Stimulated activated naive CD8-positive, alpha-beta T cell treated with anti-CD3 and anti-CD28 coated beads, Interleukin-15, Interleukin-2, amounts not matched to agents 100 ng/mL and 50 ng/mL, for 24 hours (primary cell): ENCODE results near the gene IPO9.

Source experiments
- H3K27ac Mint-ChIP-seq: one replicate; pipeline ENCODE4 v1.8.0; 2021; ENCODE audit warnings: mild to moderate bottlenecking, mixed read lengths
- H3K27me3 Mint-ChIP-seq: one replicate; pipeline ENCODE4 v1.8.0; 2021; ENCODE audit warnings: mixed read lengths
- H3K36me3 Mint-ChIP-seq: one replicate; pipeline ENCODE4 v1.8.0; 2021; ENCODE audit warnings: low read depth, mixed read lengths
- H3K4me1 Mint-ChIP-seq: one replicate; pipeline ENCODE4 v1.8.0; 2021; ENCODE audit warnings: low read depth, mixed read lengths
- H3K4me3 Mint-ChIP-seq: one replicate; pipeline ENCODE4 v1.8.0; 2021; ENCODE audit warnings: mild to moderate bottlenecking, mixed read lengths
- H3K9me3 Mint-ChIP-seq: one replicate; pipeline ENCODE4 v1.8.0; 2021; ENCODE audit warnings: mixed read lengths

Gene IPO9

GRCh38 chr1:201792534-201793305, 36.2 kb upstream of the IPO9 start:
- Mint-ChIP-seq H3K4me1 (no peaks in the 10 kb centered on the region), H3K36me3 (no peaks in the 10 kb centered on the region), H3K9me3 (no peaks in the 10 kb centered on the region), H3K4me3 (no peak overlapping the region), H3K27ac (no peak overlapping the region), H3K27me3 (no peaks in the 10 kb centered on the region)

- Mint-ChIP-seq H3K4me1 (no peaks in the 10 kb centered on the region), H3K36me3 (no peaks in the 10 kb centered on the region), H3K27me3 (no peaks in the 10 kb centered on the region), H3K4me3 (no peak overlapping the region), H3K27ac (no peak overlapping the region), H3K9me3 (no peaks in the 10 kb centered on the region)
These were observed 35.5 kb upstream of the IPO9 start for GRCh38 chr1:201793306-201793925.

- no peaks in the 10 kb centered on the region for H3K9me3 Mint-ChIP-seq
- no peaks in the 10 kb centered on the region for H3K36me3 Mint-ChIP-seq
- H3K4me1 Mint-ChIP-seq: no peaks in the 10 kb centered on the region
- H3K27ac Mint-ChIP-seq: no peak overlapping the region
- H3K4me3 Mint-ChIP-seq: no peak overlapping the region
- H3K27me3 Mint-ChIP-seq: no peaks in the 10 kb centered on the region
These were observed 33.9 kb upstream of the IPO9 start for GRCh38 chr1:201795066-201795465.

GRCh38 chr1:201800246-201800645, 28.7 kb upstream of the IPO9 start:
- Mint-ChIP-seq H3K27ac (no peak overlapping the region), H3K4me1 (no peaks in the 10 kb centered on the region), H3K9me3 (no peaks in the 10 kb centered on the region), H3K27me3 (no peaks in the 10 kb centered on the region), H3K36me3 (no peaks in the 10 kb centered on the region), H3K4me3 (no peak overlapping the region)

GRCh38 chr1:201806801-201807200, 22.2 kb upstream of the IPO9 start:
- Mint-ChIP-seq H3K27ac (no peak overlapping the region), H3K4me3 (no peak overlapping the region), H3K36me3 (no peaks in the 10 kb centered on the region), H3K9me3 (no peaks in the 10 kb centered on the region), H3K4me1 (no peaks in the 10 kb centered on the region), H3K27me3 (no peaks in the 10 kb centered on the region)

GRCh38 chr1:201807958-201808632, 20.9 kb upstream of the IPO9 start:
- Mint-ChIP-seq H3K36me3 (no peaks in the 10 kb centered on the region), H3K4me1 (no peaks in the 10 kb centered on the region), H3K4me3 (no peak overlapping the region), H3K27ac (no peak overlapping the region), H3K27me3 (no peaks in the 10 kb centered on the region), H3K9me3 (no peaks in the 10 kb centered on the region)

- H3K9me3 Mint-ChIP-seq: no peaks in the 10 kb centered on the region
- no peaks in the 10 kb centered on the region for H3K36me3 Mint-ChIP-seq
- H3K27ac Mint-ChIP-seq: no peak overlapping the region
- no peaks in the 10 kb centered on the region for H3K4me1 Mint-ChIP-seq
- no peak overlapping the region for H3K4me3 Mint-ChIP-seq
- H3K27me3 Mint-ChIP-seq: no peaks in the 10 kb centered on the region
These were observed 20.3 kb upstream of the IPO9 start for GRCh38 chr1:201808633-201808990.

- Mint-ChIP-seq H3K9me3 (no peaks in the 10 kb centered on the region), H3K4me1 (no peaks in the 10 kb centered on the region), H3K27ac (no peak overlapping the region), H3K4me3 (no peak overlapping the region), H3K27me3 (no peaks in the 10 kb centered on the region), H3K36me3 (no peaks in the 10 kb centered on the region)
These were observed 19.1 kb upstream of the IPO9 start for GRCh38 chr1:201809876-201810275.

- Mint-ChIP-seq H3K27ac (no peak overlapping the region), H3K4me1 (no peaks in the 10 kb centered on the region), H3K27me3 (no peaks in the 10 kb centered on the region), H3K36me3 (no peaks in the 10 kb centered on the region), H3K4me3 (no peak overlapping the region), H3K9me3 (no peaks in the 10 kb centered on the region)
These were observed 18.3 kb upstream of the IPO9 start for GRCh38 chr1:201810466-201811216.

GRCh38 chr1:201813226-201813625, 15.7 kb upstream of the IPO9 start:
- Mint-ChIP-seq H3K27me3 (no peaks in the 10 kb centered on the region), H3K9me3 (no peaks in the 10 kb centered on the region), H3K4me1 (no peaks in the 10 kb centered on the region), H3K4me3 (no peak overlapping the region), H3K36me3 (peaks cover 5% of the 10 kb centered on the region), H3K27ac (no peak overlapping the region)

- peaks cover 5% of the 10 kb centered on the region for H3K36me3 Mint-ChIP-seq
- no peaks in the 10 kb centered on the region for H3K4me1 Mint-ChIP-seq
- no peaks in the 10 kb centered on the region for H3K27me3 Mint-ChIP-seq
- no peak overlapping the region for H3K27ac Mint-ChIP-seq
- no peaks in the 10 kb centered on the region for H3K9me3 Mint-ChIP-seq
- H3K4me3 Mint-ChIP-seq: no peak overlapping the region
These were observed 12.6 kb upstream of the IPO9 start for GRCh38 chr1:201816309-201816854.

- Mint-ChIP-seq H3K27me3 (no peaks in the 10 kb centered on the region), H3K4me1 (no peaks in the 10 kb centered on the region), H3K4me3 (no peak overlapping the region), H3K27ac (no peak overlapping the region), H3K9me3 (no peaks in the 10 kb centered on the region), H3K36me3 (peaks cover 5% of the 10 kb centered on the region)
These were observed 9.8 kb upstream of the IPO9 start for GRCh38 chr1:201818971-201819750.

GRCh38 chr1:201820413-201820812, 8.5 kb upstream of the IPO9 start:
- Mint-ChIP-seq H3K27ac (no peak overlapping the region), H3K9me3 (no peaks in the 10 kb centered on the region), H3K4me1 (no peaks in the 10 kb centered on the region), H3K36me3 (peaks cover 5% of the 10 kb centered on the region), H3K27me3 (no peaks in the 10 kb centered on the region), H3K4me3 (no peak overlapping the region)

GRCh38 chr1:201825245-201825644, 3.7 kb upstream of the IPO9 start:
- H3K4me3 Mint-ChIP-seq: no peak overlapping the region
- peaks cover 7% of the 10 kb centered on the region for H3K36me3 Mint-ChIP-seq
- H3K4me1 Mint-ChIP-seq: peaks cover 17% of the 10 kb centered on the region
- no peaks in the 10 kb centered on the region for H3K27me3 Mint-ChIP-seq
- no peak overlapping the region for H3K27ac Mint-ChIP-seq
- no peaks in the 10 kb centered on the region for H3K9me3 Mint-ChIP-seq
